OCI-LY7 (cell line): Measurements from ENCODE around the gene WNT7B. TPM values are rescaled to one million over a fixed set of nuclear protein-coding genes. Genes with fewer than 3 reads are reported as not detected.

Experiments used
- BruUV-seq: library from RNA; stranded (reverse); fragments of 400-500 nt; replicated peaks from 2 replicates; lab custom pipeline; 2021; lab: Mats Ljungman, UMichigan
- CTCF ChIA-PET: fragments of 300-600 bp; sonication (Branson Sonifier 250); formaldehyde crosslinking; loops from one replicate; lab custom pipeline; 2022; ENCODE audit warnings: antibody characterized with exemption; ENCODE audit not compliant: unreplicated experiment; lab: Charles Lee
- POLR2A ChIA-PET: fragments of 300-600 bp; sonication (Branson Sonifier 250); formaldehyde crosslinking; loops from one replicate; lab custom pipeline; 2022; ENCODE audit warnings: antibody characterized with exemption; lab: Charles Lee
- DNase-seq: peaks from one replicate; pipeline ENCODE4 v3.0.0-alpha.2; 2015; ENCODE audit warnings: low spot score
- H2AFZ ChIP-seq: fragments of 200-600 bp; sonication (generic), shearing (Covaris generic); 2 replicates; pipeline ENCODE4 v1.6.1; 2014; ENCODE audit warnings: mild to moderate bottlenecking, antibody characterized with exemption, low read length, moderate library complexity
- H3K27ac ChIP-seq: fragments of 200-600 bp; sonication (generic); 2 replicates; pipeline ENCODE4 v1.5.1; 2014; ENCODE audit warnings: mixed run types, low read depth, mild to moderate bottlenecking, moderate library complexity, low read length, inconsistent platforms; ENCODE audit not compliant: poor library complexity, severe bottlenecking
- H3K36me3 ChIP-seq: fragments of 200-600 bp; sonication (generic); 2 replicates; pipeline ENCODE4 v1.6.1; 2014; ENCODE audit warnings: mild to moderate bottlenecking, antibody characterized with exemption, low read length, moderate library complexity, mixed read lengths; ENCODE audit not compliant: insufficient read depth
- H3K4me1 ChIP-seq: fragments of 200-600 bp; sonication (generic); 2 replicates; pipeline ENCODE4 v1.5.1; 2014; ENCODE audit warnings: mild to moderate bottlenecking, low read length; ENCODE audit not compliant: insufficient read depth, poor library complexity, severe bottlenecking
- H3K4me2 ChIP-seq: fragments of 200-600 bp; sonication (generic); 2 replicates; pipeline ENCODE4 v1.6.1; 2014; ENCODE audit warnings: mild to moderate bottlenecking, low read length
- H3K4me3 ChIP-seq: fragments of 200-600 bp; sonication (generic); 2 replicates; pipeline ENCODE4 v1.5.1; 2014; ENCODE audit warnings: mild to moderate bottlenecking, low read depth, low read length; ENCODE audit not compliant: poor library complexity, severe bottlenecking
- H3K79me2 ChIP-seq: fragments of 200-600 bp; sonication (generic); 2 replicates; pipeline ENCODE4 v1.6.1; 2016; ENCODE audit warnings: low read depth, mild to moderate bottlenecking, low read length, moderate library complexity, mixed read lengths; ENCODE audit not compliant: insufficient read depth
- H3K9me2 ChIP-seq: fragments of 200-600 bp; sonication (generic); 2 replicates; pipeline ENCODE4 v1.6.1; 2016; ENCODE audit warnings: mild to moderate bottlenecking, low read length, mixed read lengths; ENCODE audit not compliant: insufficient read depth
- H3K9me3 ChIP-seq: fragments of 200-600 bp; sonication (generic); 2 replicates; pipeline ENCODE4 v1.6.1; 2014; ENCODE audit warnings: mild to moderate bottlenecking, mixed run types, low read length, mixed read lengths
- H4K20me1 ChIP-seq: fragments of 200-600 bp; sonication (generic); 2 replicates; pipeline ENCODE4 v1.6.1; 2014; ENCODE audit warnings: mild to moderate bottlenecking, antibody characterized with exemption, low read length, moderate library complexity, mixed read lengths; ENCODE audit not compliant: insufficient read depth
- EZH2phosphoT487 ChIP-seq: fragments of 200-600 bp; sonication (generic); IDR thresholded peaks from 2 replicates; pipeline ENCODE4 v1.6.1; 2018; ENCODE audit warnings: low read depth, borderline replicate concordance, mild to moderate bottlenecking, mixed run types, antibody characterized with exemption, low read length, moderate library complexity, mixed read lengths
- intact Hi-C: fragments of 100-400 bp; cut with micrococcal nuclease; formaldehyde crosslinking; loops from one replicate; pipeline ENCODE4 v1.10.0; 2022; ENCODE audit not compliant: unreplicated experiment
- total RNA-seq, 2 experiments: library from RNA; depleted of rRNA in 1 of 2; stranded (reverse); fragments of >200 nt in 1 of 2; shearing (Covaris generic) in 1 of 2; gene quantifications; 2 replicates each; pipeline ENCODE4 v1.2.3, GENCODE V29; 2014 to 2022
- TF ChIP-seq, protein P1 (sequence below): fragments of 200-600 bp; sonication (generic); conservative IDR thresholded peaks from 2 replicates; pipeline ENCODE4 v1.5.1; 2014; ENCODE audit warnings: mild to moderate bottlenecking, antibody characterized with exemption, low read length, moderate library complexity, mixed read lengths

The WNT7B gene
- total RNA-seq, 2 experiments from 2014 or later: not detected

DNA sequence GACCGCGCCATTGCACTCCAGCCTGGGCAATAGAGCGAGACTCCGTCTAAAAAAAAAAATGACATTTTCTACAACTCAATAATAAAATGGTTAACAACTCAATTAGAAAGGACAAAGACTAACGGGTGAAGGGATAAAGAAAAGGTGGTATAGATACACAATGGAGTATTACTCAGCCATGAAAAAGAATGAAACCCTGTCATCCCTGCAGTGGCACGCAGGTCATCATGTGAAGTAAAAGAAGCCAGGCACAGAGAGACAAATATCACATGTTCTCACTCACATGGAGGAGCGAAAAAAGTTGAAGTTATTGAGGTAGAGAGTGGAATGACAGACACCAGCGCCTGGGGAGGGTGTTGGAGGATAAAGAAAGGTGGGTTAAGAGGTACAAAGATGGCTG, 39.0 kb downstream of the WNT7B start:
- Histone ChIP-seq H4K20me1 (no peaks in the 10 kb centered on the region), H3K9me2 (no peaks in the 10 kb centered on the region), H3K4me2 (no peak overlapping the region), H2AFZ (no peak overlapping the region), H3K4me3 (no peak overlapping the region), H3K9me3 (no peaks in the 10 kb centered on the region), H3K4me1 (no peaks in the 10 kb centered on the region), H3K27ac (no peak overlapping the region), H3K79me2 (no peaks in the 10 kb centered on the region), H3K36me3 (no peaks in the 10 kb centered on the region)
- ChIA-PET POLR2A (no interaction called here), CTCF (no interaction called here)
- TF ChIP-seq, protein P1, sequence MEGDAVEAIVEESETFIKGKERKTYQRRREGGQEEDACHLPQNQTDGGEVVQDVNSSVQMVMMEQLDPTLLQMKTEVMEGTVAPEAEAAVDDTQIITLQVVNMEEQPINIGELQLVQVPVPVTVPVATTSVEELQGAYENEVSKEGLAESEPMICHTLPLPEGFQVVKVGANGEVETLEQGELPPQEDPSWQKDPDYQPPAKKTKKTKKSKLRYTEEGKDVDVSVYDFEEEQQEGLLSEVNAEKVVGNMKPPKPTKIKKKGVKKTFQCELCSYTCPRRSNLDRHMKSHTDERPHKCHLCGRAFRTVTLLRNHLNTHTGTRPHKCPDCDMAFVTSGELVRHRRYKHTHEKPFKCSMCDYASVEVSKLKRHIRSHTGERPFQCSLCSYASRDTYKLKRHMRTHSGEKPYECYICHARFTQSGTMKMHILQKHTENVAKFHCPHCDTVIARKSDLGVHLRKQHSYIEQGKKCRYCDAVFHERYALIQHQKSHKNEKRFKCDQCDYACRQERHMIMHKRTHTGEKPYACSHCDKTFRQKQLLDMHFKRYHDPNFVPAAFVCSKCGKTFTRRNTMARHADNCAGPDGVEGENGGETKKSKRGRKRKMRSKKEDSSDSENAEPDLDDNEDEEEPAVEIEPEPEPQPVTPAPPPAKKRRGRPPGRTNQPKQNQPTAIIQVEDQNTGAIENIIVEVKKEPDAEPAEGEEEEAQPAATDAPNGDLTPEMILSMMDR: no peak
- TF ChIP-seq EZH2phosphoT487: no peak
- no TSS peak for BruUV-seq
- DNase-seq: no peak
- intact Hi-C loops: no loop called here

DNA sequence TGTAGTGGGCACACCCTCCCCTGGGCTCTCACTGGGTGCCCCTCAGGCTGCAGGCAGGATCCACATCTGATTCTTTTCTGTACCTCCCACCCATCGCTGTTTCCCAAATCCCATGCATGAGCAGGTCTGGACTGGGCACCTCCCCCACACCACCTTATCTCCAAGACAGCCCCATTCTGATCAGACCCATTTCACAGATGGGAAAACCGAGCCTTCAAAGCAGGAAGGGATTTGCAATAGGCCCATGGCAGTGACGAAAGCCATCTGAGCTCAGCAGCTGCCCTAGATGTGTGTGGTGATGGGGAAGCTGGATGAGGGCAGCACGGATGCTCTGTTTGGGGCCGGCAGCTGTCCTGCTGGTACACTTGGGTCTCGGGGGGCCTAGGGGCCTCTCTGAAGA, 41.4 kb downstream of the WNT7B start:
- POLR2A ChIA-PET: no interaction called here
- no peaks in the 10 kb centered on the region for H3K9me3 ChIP-seq
- no TSS peak for BruUV-seq
- no peak for DNase-seq
- no peak overlapping the region for H2AFZ ChIP-seq
- TF ChIP-seq, protein P1: no peak
- no peak for TF ChIP-seq EZH2phosphoT487
- H3K4me2 ChIP-seq: no peak overlapping the region
- intact Hi-C loops: no loop called here
- no peak overlapping the region for H3K27ac ChIP-seq
- H3K79me2 ChIP-seq: no peaks in the 10 kb centered on the region
- no peaks in the 10 kb centered on the region for H3K4me1 ChIP-seq
- H4K20me1 ChIP-seq: no peaks in the 10 kb centered on the region
- H3K36me3 ChIP-seq: no peaks in the 10 kb centered on the region
- CTCF ChIA-PET: no interaction called here
- no peaks in the 10 kb centered on the region for H3K9me2 ChIP-seq
- no peak overlapping the region for H3K4me3 ChIP-seq

DNA sequence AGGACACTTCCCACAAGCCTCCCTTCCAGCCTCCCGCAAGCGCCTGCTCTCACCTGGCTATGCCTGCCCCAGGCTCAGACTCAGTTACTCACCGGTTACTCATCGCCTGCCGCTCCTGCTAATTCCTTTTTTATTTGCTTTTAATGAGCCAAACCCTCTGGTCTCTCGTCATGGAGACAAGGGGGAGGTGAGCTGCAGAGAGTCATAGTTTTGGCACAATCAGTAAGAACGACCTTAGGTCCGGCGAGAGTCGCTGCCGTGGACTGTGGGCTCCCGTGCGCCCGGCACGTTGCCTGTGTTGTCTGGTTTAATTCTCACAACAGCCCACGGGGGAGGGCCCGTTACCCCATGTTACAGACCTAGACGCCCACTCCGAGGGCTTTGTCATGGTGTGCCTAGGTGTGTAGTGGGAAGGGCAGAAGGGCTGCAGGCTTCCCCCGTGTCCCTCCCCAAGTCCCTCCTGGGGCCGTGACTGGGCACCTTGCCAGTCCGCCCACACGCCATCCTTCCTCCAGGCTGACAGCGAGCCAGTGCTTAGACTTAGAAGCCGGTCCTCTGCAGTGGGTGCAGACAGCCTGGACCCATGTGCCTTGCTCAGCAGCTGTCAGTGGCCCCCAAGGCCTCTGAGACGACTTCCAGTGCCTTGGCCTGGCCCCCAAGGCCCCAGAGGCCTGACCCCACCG, 42.2 kb downstream of the WNT7B start:
- ChIA-PET POLR2A (no interaction called here), CTCF (no interaction called here)
- Histone ChIP-seq H2AFZ (no peak overlapping the region), H3K9me2 (no peaks in the 10 kb centered on the region), H3K79me2 (no peaks in the 10 kb centered on the region), H3K4me3 (no peak overlapping the region), H3K4me1 (no peaks in the 10 kb centered on the region), H3K27ac (no peak overlapping the region), H3K36me3 (no peaks in the 10 kb centered on the region), H3K4me2 (no peak overlapping the region), H3K9me3 (no peaks in the 10 kb centered on the region), H4K20me1 (no peaks in the 10 kb centered on the region)
- TF ChIP-seq, protein P1: no peak
- TF ChIP-seq EZH2phosphoT487: no peak
- intact Hi-C loops: no loop called here
- BruUV-seq: no TSS peak
- no peak for DNase-seq
